Measurements from ENCODE around the gene VAC14.
"Not testable (repeated sequence)": the region's sequence is repeated elsewhere in the genome, so short reads cannot be mapped to it uniquely, and the experiment has no call there.

Gene VAC14

DNA sequence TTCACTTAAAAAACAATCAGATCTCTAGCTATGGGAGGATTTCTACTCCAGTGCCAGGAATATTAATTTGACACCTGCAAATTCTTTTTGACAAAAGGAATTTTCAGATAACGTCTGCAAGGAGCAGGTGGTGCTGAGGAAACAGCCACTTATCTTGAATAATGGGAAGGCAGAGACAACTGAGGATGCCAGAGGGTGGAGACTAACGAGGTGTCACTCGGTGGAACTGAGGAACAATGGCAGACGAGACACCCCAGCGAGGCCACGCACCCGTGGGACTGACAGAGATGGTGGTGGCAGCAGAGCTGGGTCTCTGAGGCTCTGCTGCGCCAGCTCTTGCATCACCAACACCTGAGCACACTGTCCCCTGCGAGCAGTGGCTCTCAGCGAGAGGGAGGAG is 42.2 kb downstream of the VAC14 start:
- no peak for DNase-seq

GRCh38 chr16:70757183-70757582 is 43.8 kb downstream of the VAC14 start:
- DNase-seq: no peak

- no peak for DNase-seq
These were observed 44.9 kb downstream of the VAC14 start for GRCh38 chr16:70756071-70756470.

- DNase-seq: no peak
These were observed 45.9 kb downstream of the VAC14 start for GRCh38 chr16:70754851-70755600.

DNA sequence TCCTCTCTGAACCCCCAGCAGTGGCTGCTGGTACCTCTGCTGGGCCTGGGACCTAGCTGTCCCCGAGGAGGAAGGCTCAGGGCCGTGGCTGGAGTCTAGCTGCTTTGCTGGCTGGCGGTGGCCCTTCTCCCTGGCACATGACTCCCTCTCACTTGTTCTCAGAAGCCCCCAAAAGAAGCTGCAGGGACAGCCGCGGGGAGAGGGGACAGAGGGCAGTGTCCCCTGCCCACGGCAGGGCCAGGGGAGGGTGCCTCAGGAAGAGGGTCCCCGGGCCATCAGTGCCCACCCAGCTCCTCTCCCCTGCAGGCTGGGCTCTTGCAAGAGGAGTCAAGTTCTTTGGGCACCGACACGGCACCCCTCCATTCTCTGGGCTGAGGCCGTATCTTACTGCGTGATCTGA is 46.6 kb downstream of the VAC14 start:
- no peak for DNase-seq

- DNase-seq: no peak
These were observed 47.1 kb downstream of the VAC14 start for GRCh38 chr16:70753694-70754325.

DNA sequence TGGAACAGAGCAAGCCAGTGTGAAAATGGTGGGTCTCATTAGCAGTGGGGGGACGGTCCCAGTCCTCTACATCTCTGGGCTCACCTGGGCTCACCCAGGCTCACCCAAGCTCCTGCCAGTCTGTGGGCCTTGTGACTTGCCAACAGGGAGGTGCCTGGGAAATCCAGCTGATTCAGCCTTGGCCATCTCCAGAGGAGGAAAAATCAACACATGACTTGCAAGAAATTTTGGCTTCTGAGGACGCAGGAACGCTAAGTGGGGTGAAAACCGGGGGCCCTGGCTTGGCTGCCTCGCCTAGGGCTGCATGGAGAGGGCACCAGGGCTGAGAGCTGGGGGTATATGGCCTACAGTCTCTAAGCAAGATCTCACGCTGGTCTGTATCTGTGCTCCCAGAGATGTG is 47.7 kb downstream of the VAC14 start:
- no peak for DNase-seq

GRCh38 chr16:70752426-70752825 is 48.5 kb downstream of the VAC14 start:
- DNase-seq: no peak

- no peak for DNase-seq
These were observed 49.4 kb downstream of the VAC14 start for GRCh38 chr16:70751593-70751992.

DNA sequence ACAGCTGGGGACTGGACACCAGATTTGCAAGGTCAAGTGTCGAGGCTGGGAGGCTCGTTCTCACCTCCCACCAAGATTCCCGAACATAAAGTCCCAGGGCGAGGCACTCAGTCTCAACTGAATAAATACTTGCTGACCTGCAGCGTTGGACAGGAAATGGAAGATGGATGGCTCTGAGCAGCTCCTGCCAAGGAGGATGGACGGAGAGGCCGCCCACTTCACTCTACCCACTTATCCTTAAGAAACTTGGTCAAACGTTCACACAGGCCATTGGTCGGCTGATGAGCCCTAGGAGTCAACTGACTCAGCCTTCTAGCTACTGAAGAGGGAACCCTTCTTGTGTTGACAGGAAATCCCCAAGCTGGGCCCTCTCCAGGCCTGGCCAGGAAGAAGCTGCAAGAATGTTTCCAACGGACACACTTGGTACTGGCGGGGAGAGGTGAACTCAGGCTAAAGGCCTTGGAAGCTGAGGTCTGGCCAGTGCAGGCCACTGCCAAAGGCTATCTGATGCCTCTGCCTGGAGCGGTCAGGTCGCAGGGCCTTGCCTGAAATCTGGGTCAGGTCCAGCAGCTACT is 50.0 kb downstream of the VAC14 start:
- no peak for DNase-seq

- no peak for DNase-seq
These were observed 51.0 kb downstream of the VAC14 start for GRCh38 chr16:70749681-70750601.

DNA sequence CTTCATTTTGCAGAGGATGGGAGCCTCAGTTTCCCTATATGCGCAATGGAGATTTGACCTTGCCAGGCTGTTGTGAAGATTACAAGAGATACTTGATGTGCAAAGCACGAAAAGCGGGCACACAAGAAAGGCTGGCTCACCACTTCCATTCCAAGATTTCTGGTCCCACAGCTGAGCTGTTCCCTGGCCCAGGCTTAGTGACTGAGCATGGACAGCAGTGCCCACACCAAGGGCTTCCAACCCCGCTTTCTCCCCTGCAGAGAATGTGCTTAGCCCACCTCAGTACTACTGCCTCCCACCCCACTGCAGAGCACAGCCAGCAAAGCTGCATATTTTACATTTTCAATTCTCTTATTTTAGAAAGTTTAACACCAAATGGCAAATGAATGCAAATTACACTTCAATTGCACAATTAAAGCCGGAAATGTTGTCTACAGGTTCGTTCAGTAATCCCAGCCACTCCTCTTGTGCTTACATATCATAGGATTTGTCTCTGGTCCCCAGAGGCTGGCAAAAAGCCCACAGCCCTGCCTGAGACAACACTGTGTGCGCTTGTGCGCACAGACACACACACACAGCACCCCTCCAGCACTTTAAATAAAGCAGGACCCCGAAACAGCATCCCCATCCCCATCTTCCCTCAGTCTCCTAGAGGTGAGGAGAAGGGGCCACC is 51.8 kb downstream of the VAC14 start:
- no peak for DNase-seq

DNA sequence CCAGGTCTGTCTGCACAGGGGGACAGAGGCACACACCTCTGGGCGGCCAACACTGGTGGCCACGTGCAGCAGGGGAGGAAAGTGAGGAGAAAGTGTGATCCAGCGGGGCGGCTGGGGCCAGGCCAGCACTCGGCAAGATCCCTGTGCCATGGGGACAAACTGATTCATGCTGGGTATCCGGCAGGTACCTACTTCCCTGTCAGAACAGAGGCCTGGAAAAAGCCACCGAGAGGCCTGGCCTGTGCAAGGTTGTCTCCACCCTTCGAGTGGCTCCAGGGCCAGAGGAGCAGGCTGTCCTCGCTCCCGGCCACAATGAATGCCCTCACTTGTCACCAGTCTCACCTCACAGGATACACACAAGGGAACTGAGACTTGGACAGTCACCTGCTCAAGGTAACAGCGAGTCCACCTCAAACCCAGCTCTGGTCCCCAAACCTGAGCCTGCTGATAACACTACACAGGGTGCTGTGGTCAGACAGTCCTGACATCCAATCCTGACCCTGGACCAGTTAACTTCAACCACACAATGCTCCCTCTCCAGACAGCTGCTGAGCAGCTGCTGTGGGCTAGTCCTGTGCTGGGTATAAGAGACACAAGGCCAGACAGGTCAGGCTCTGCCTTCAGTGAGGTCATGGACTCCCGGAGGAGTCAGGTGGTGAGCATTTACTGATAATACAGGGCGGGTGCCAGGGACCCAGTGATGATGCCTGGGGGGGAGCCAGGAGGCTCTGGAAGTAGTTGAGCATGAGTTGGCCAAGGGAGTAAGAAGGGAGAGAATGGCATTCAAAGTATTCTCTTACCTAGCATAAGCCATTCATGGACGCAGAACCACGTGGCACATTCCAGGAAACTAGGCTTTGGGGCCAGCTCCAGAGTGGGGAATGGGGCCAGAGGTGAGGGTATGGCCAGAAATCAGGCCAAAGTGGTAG is 53.0 kb downstream of the VAC14 start:
- DNase-seq: no peak

DNA sequence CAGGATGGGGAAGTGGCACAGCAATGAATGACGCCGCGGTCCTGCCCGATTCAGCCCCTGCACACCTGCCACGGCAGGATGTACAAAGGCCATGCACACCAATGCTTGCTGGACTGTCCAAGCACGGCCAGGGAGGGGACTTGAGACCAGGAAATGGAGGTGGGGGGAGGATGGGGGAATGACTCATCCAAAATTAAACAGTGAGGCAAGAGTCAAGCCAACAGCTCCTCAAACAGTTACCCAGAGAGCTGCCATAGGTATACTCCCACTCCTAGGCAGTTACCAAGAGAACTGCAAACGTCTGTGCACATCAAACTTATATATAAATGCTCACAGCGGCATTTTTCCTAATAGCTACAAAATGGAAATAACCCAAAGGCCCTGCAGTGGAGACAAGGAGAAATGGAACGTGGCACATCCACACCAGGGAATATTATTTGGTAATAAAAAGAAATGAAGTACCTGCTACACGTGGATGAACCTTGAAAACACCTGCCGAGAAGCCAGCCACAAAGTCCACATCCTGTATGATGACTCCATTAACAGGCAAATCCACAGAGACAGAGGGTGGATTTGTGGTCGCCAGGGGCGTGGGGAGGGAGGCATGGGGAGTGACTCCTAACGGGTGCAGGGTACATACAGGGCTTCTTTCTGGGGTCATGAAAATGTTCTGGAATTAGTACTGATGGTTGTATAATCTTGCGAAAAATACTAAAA is 54.1 kb downstream of the VAC14 start:
- DNase-seq: no peak

DNA sequence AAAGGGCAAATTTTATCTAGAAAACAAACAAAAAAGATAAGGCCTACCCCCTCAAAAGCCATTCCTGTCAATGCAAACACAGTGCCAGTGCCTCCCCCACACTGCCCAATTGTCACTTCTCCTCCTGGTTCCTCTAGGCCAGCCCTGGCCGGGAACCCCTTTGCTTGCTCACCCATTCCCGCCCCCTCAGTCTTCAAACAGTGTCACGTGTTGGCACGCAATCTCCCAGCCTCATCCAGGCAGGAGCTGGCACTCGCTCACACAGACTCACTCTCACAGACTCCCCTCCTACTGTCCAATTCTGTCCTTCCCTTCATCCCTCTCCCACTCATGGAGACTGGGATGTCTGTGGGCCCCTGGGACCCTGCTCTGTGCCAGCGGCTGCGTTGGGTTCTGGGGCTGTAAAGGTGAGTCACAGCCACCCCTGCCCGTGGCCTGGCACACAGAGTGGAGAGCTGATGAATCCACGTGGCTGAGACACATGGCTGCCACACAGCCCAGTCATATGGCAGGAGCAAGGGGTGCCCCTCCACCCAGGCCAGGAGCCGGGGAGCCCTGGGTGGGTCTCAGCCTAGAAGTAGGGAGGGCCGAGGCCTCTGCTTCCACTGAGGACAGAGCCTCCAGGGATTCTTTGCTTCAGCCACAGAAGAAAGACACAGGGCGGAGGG is 54.8 kb downstream of the VAC14 start:
- DNase-seq: peak in 1 of 2 experiments; percentile 16

GRCh38 chr16:70745536-70746025 is 55.4 kb downstream of the VAC14 start:
- DNase-seq: no peak

DNA sequence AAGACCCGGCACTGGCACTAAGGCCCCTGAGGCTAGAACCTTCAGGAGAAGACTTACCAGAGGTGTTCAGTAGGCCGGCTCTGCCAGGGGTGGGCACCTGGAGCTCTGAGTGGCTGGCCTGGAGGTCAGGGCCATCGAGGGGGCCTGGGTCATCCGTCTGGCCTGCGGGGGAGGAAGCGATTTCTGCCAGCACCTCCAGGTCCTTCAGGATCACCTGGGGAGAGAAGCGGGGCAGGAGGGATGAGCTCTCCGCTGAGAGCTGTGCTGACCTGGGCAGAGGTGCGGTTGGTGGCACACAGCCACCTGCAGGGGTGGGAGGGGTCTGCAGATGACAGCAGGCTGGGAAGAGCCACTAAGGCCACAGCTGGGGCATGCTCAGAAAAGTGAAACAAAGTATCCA is 56.6 kb downstream of the VAC14 start:
- DNase-seq: no peak

GRCh38 chr16:70743791-70744190 is 57.2 kb downstream of the VAC14 start:
- no peak for DNase-seq

DNA sequence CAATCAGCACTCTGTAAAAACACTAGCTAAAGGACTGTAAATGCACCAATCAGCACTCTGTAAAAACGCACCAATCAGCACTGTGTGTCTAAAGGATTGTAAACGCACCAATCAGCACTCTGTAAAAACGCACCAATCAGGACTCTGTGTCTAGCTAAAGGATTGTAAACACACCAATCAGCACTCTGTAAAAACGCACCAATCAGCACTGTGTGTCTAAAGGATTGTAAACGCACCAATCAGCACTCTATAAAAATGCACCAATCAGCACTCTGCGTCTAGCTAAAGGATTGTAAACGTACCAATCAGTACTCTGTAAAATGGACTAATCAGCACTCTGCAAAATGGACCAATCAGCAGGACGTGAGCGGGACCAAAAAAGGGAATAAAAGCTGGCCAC is 58.0 kb downstream of the VAC14 start:
- not testable (repeated sequence) for DNase-seq

DNA sequence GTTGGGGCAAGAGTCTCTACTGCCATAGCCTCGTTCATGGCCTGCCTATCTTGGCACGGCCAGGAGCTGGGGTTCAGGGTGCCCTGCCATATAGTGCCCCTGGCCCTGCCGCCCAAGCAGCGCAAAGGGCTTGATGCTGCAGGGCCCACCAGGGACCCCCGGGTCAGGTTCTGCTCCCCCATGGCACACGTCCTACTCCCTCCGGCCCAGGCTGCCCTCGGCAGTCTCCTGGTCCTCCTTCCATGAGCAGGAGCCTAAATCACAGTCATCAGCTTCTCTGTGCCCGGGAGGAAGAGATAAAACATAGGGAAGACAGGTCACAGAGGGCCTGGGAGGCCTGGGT is 59.2 kb downstream of the VAC14 start:
- DNase-seq: no peak
